ENCODE results near the gene SPRED3.
"Not testable (repeated sequence)": the region's sequence is repeated elsewhere in the genome, so short reads cannot be mapped to it uniquely, and the experiment has no call there.

DNA sequence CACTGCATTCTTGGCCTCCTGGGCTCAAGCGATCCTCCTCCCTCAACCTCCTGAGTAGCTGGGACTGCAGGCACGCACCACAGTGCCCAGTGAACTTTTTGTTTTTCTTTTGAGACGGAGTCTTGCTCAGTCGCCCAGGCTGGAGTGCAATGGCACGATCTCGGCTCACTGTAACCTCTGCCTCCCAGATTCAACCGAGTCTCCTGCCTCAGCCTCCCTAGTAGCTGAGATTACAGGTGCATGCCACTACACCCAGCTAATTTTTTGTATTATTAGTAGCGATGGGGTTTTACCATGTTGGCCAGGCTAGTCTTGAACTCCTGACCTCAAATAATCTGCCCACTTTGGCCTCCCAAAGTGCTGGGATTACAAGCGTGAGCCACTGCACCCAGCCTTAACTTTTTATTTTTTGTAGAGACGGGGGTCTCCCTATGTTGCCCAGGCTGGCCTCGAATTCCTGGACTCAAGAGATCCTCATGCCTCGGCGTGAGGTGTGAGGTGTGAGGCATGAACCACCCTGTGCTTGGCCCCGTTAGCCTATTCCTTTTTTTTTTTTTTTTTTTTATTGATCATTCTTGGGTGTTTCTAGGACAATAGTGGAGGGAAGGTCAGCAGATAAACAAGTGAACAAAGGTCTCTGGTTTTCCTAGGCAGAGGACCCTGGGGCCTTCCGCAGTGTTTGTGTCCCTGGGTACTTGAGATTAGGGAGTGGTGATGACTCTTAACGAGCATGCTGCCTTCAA lies 25.4 kb upstream of the SPRED3 start:
- TF ChIP-seq CTCF (IDR thresholded peaks at IDR 0.05); E2F4 (CRISPR knock-in tag; IDR thresholded peaks at IDR 0.05; ENCODE audit: borderline replicate concordance, low read depth); ZNF671 (CRISPR knock-in tag; IDR thresholded peaks at IDR 0.05); PRDM15 (CRISPR knock-in tag; IDR thresholded peaks at IDR 0.05); ZBTB21 (CRISPR knock-in tag; IDR thresholded peaks at IDR 0.05; ENCODE audit: borderline replicate concordance); ZNF263 (CRISPR knock-in tag; IDR thresholded peaks at IDR 0.05; ENCODE audit: low read depth); KAT7 (CRISPR knock-in tag; IDR thresholded peaks at IDR 0.05; ENCODE audit: borderline replicate concordance); TP53 (CRISPR knock-in tag; IDR thresholded peaks at IDR 0.05); USF1 (CRISPR knock-in tag; IDR thresholded peaks at IDR 0.05); FOXP1 (CRISPR knock-in tag; IDR thresholded peaks at IDR 0.05; ENCODE audit: borderline replicate concordance): not testable (repeated sequence)
- TF ChIP-seq, protein P1, sequence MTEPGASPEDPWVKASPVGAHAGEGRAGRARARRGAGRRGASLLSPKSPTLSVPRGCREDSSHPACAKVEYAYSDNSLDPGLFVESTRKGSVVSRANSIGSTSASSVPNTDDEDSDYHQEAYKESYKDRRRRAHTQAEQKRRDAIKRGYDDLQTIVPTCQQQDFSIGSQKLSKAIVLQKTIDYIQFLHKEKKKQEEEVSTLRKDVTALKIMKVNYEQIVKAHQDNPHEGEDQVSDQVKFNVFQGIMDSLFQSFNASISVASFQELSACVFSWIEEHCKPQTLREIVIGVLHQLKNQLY (CRISPR knock-in tag; IDR thresholded peaks at IDR 0.05): not testable (repeated sequence)
- TF ChIP-seq, protein P2, sequence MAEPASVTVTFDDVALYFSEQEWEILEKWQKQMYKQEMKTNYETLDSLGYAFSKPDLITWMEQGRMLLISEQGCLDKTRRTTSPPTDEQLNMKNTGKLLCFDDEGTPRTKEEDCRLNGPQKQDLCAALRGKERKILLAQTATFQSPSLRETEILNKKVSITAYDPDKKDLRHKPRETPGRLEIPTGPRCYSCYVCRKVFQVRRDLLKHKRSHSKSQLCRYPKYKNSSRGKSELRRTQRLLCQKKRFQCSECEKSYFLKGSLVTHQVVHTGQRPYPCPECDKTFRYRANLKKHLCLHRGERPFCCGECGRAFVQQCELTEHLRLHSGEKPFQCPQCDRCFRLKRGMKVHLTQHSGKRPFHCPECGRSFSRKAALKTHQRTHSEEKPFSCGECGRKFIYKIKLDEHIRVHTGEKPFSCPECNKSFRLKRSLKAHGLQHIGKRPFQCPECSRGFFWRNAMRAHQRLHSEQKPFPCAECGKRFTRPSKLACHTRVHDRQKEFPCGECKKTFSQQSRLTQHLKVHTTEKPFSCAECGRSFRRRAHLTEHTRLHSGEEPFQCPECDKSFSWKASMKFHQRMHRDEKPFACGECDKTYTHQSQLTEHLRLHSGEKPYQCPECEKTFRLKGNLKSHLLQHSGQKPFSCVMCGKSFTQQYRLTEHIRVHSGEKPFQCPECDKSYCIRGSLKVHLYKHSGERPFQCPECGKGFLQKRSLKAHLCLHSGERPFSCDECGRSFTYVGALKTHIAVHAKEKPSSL (CRISPR knock-in tag; conservative IDR thresholded peaks at IDR 0.05): not testable (repeated sequence)
- TF ChIP-seq, protein P3, sequence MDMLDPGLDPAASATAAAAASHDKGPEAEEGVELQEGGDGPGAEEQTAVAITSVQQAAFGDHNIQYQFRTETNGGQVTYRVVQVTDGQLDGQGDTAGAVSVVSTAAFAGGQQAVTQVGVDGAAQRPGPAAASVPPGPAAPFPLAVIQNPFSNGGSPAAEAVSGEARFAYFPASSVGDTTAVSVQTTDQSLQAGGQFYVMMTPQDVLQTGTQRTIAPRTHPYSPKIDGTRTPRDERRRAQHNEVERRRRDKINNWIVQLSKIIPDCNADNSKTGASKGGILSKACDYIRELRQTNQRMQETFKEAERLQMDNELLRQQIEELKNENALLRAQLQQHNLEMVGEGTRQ (CRISPR knock-in tag; IDR thresholded peaks at IDR 0.05): not testable (repeated sequence)

Data from WTC11 (cell line).